DOHH2 (cell line): ENCODE data around the gene UVRAG.

ENCODE experiments used
- H3F3A ChIP-seq: fragments of 200-600 bp; sonication (generic), shearing (Covaris generic); 2 replicates; pipeline ENCODE4 v1.6.0; 2016; ENCODE audit warnings: antibody characterized with exemption, mild to moderate bottlenecking; ENCODE audit not compliant: control insufficient read depth, insufficient read depth
- H3K27ac ChIP-seq: fragments of 200-600 bp; sonication (generic); 2 replicates; pipeline ENCODE4 v1.5.1; 2014; ENCODE audit warnings: low read depth, mild to moderate bottlenecking, low read length, moderate library complexity
- H3K27me3 ChIP-seq: fragments of 200-600 bp; sonication (generic); 2 replicates; pipeline ENCODE4 v1.6.1; 2014; ENCODE audit warnings: mild to moderate bottlenecking, low read length, mixed read lengths; ENCODE audit not compliant: control insufficient read depth
- H3K36me3 ChIP-seq: fragments of 200-600 bp; sonication (generic); 2 replicates; pipeline ENCODE4 v1.6.1; 2014; ENCODE audit warnings: mild to moderate bottlenecking, low read length, moderate library complexity, mixed read lengths; ENCODE audit not compliant: control insufficient read depth
- H3K4me1 ChIP-seq: fragments of 200-600 bp; sonication (generic); 2 replicates; pipeline ENCODE4 v1.6.1; 2014; ENCODE audit warnings: mild to moderate bottlenecking, low read length, mixed read lengths; ENCODE audit not compliant: control insufficient read depth
- H3K4me2 ChIP-seq: fragments of 200-600 bp; sonication (generic); 2 replicates; pipeline ENCODE4 v1.6.0; 2014; ENCODE audit warnings: mild to moderate bottlenecking, low read length, moderate library complexity
- H3K4me3 ChIP-seq: fragments of 200-600 bp; sonication (generic); 2 replicates; pipeline ENCODE4 v1.5.1; 2014; ENCODE audit warnings: mild to moderate bottlenecking, low read length, mixed read lengths
- H3K79me2 ChIP-seq: fragments of 200-600 bp; sonication (generic); 2 replicates; pipeline ENCODE4 v1.6.1; 2014; ENCODE audit warnings: mild to moderate bottlenecking, low read length, mixed read lengths; ENCODE audit not compliant: control insufficient read depth
- H3K9me2 ChIP-seq: fragments of 200-600 bp; sonication (generic); replicated peaks from 2 replicates; pipeline ENCODE4 v1.6.1; 2014; ENCODE audit warnings: mild to moderate bottlenecking, low read length, mixed read lengths; ENCODE audit not compliant: control insufficient read depth
- H3K9me3 ChIP-seq: fragments of 200-600 bp; sonication (generic); 2 replicates; pipeline ENCODE4 v1.6.1; 2014; ENCODE audit warnings: antibody characterized with exemption, low read length, mixed read lengths; ENCODE audit not compliant: control insufficient read depth, insufficient read depth
- H4K20me1 ChIP-seq: fragments of 200-600 bp; sonication (generic); 2 replicates; pipeline ENCODE4 v1.6.0; 2014; ENCODE audit warnings: low read depth, mild to moderate bottlenecking, antibody characterized with exemption, low read length, moderate library complexity; ENCODE audit not compliant: control insufficient read depth, insufficient read depth
- EZH2phosphoT487 ChIP-seq: fragments of 200-600 bp; sonication (generic); IDR thresholded peaks from 2 replicates; pipeline ENCODE4 v1.6.1; 2017; ENCODE audit warnings: borderline replicate concordance, mild to moderate bottlenecking, antibody characterized with exemption, low read length, moderate library complexity, mixed read lengths
- TF ChIP-seq, protein P1 (sequence below): fragments of 200-600 bp; sonication (generic); IDR thresholded peaks from one replicate; pipeline ENCODE4 v1.5.1; 2014; ENCODE audit warnings: antibody characterized with exemption, mild to moderate bottlenecking, low read depth, low read length; ENCODE audit not compliant: poor library complexity, severe bottlenecking

Gene UVRAG

GRCh38 chr11:76139314-76139713, 324.3 kb downstream of the UVRAG start:
- H3K27me3 ChIP-seq: no peaks in the 10 kb centered on the region
- no peaks in the 10 kb centered on the region for H3K9me3 ChIP-seq
- no peaks in the 10 kb centered on the region for H3K4me1 ChIP-seq
- no peak for TF ChIP-seq EZH2phosphoT487
- TF ChIP-seq, protein P1, sequence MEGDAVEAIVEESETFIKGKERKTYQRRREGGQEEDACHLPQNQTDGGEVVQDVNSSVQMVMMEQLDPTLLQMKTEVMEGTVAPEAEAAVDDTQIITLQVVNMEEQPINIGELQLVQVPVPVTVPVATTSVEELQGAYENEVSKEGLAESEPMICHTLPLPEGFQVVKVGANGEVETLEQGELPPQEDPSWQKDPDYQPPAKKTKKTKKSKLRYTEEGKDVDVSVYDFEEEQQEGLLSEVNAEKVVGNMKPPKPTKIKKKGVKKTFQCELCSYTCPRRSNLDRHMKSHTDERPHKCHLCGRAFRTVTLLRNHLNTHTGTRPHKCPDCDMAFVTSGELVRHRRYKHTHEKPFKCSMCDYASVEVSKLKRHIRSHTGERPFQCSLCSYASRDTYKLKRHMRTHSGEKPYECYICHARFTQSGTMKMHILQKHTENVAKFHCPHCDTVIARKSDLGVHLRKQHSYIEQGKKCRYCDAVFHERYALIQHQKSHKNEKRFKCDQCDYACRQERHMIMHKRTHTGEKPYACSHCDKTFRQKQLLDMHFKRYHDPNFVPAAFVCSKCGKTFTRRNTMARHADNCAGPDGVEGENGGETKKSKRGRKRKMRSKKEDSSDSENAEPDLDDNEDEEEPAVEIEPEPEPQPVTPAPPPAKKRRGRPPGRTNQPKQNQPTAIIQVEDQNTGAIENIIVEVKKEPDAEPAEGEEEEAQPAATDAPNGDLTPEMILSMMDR: no peak
- no peaks in the 10 kb centered on the region for H3K79me2 ChIP-seq
- H3K4me3 ChIP-seq: no peak overlapping the region
- H3K27ac ChIP-seq: no peak overlapping the region
- no peaks in the 10 kb centered on the region for H4K20me1 ChIP-seq
- H3K4me2 ChIP-seq: no peak overlapping the region
- H3K9me2 ChIP-seq: no peaks in the 10 kb centered on the region
- peaks cover 72% of the 10 kb centered on the region for H3K36me3 ChIP-seq
- no peaks in the 10 kb centered on the region for H3F3A ChIP-seq

- Histone ChIP-seq H3K79me2 (no peaks in the 10 kb centered on the region), H3K4me3 (no peak overlapping the region), H3F3A (peaks cover 10% of the 10 kb centered on the region), H3K9me3 (no peaks in the 10 kb centered on the region), H3K27me3 (no peaks in the 10 kb centered on the region), H3K9me2 (no peaks in the 10 kb centered on the region), H3K4me2 (no peak overlapping the region), H3K4me1 (no peaks in the 10 kb centered on the region), H3K36me3 (peaks cover 56% of the 10 kb centered on the region), H4K20me1 (0 out of 2 replicates have a peak, but pooled peaks cover 3% of the 10 kb centered on the region), H3K27ac (no peak overlapping the region)
- TF ChIP-seq EZH2phosphoT487: no peak
- TF ChIP-seq, protein P1: no peak
These were observed 326.0 kb downstream of the UVRAG start for GRCh38 chr11:76140912-76141574.

DNA sequence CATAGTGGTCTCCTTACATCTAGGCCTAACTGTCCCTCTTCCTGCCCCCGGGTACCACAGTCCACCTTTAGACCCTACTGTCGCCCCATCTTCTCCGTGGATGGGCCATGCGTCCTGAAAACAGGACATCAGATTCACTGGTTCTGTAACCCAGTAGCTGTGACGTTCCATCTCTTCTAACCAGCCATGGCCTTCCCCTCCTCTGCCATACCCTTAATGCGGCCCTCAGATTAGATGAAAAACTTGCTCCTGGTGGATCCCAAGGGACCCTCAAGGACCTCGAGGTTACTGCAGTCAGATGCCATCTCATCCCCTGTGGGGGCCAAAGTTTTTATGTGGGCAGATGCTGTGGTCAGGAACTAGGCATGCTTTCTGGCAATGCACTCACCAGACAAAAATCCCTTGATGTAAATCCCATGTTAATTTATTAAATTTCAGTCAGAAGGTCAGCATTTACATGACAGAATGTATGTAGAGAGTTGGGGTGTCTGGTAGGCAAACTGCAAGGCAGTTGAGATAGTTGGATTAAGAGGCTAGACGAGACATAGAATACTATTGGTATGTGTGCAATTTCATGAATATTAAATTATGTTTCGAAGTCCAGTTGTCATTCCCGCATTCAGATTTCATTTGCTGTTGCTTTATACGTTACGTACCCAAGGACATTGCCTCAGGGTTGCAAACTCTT, 327.0 kb downstream of the UVRAG start:
- Histone ChIP-seq H3K4me2 (no peak overlapping the region), H3K4me3 (no peak overlapping the region), H3K79me2 (no peaks in the 10 kb centered on the region), H3K9me2 (no peaks in the 10 kb centered on the region), H3K27me3 (no peaks in the 10 kb centered on the region), H3K27ac (no peak overlapping the region), H3K9me3 (no peaks in the 10 kb centered on the region), H3F3A (peaks cover 14% of the 10 kb centered on the region), H3K4me1 (no peaks in the 10 kb centered on the region), H4K20me1 (0 out of 2 replicates have a peak, but pooled peaks cover 4% of the 10 kb centered on the region), H3K36me3 (peaks cover 50% of the 10 kb centered on the region)
- TF ChIP-seq EZH2phosphoT487: no peak
- TF ChIP-seq, protein P1: no peak
